Gastrocnemius medialis (tissue), 4 donors: ENCODE measurements around the gene NET1. TPM values are rescaled to one million over a fixed set of nuclear protein-coding genes. Genes with fewer than 3 reads are reported as not detected.
A peak's percentile ranks its signal among the peaks of the same experiment; 100 is the strongest.

Experiments
- ATAC-seq, 2 donors: fragments of 150-250 bp; one replicate each; pipeline ENCODE4 v1.9.1; 2016
- DNase-seq, 2 donors: peaks; one replicate each; pipeline ENCODE4 v3.0.0-alpha.2; 2019
- H3K27ac ChIP-seq, 4 donors: fragments of 200-600 bp; sonication (generic); 1 replicate in 1 of 4; 2 replicates in 3 of 4; pipeline ENCODE4 v1.5.1; 2016 to 2018; ENCODE audit warnings: mild to moderate bottlenecking in 2 of 4, moderate library complexity in 1 of 4
- H3K27me3 ChIP-seq, 3 donors: fragments of 200-600 bp; sonication (generic) in 2 of 3; 1 replicate in 1 of 3; 2 replicates in 2 of 3; pipeline versions ENCODE4 v1.5.1 to v1.6.0; 2016 to 2019; ENCODE audit warnings: mild to moderate bottlenecking in 1 of 3, moderate library complexity in 1 of 3
- H3K36me3 ChIP-seq, 2 donors: fragments of 200-600 bp; sonication (generic) in 1 of 2; one replicate each; pipeline ENCODE4 v1.5.1; 2017 to 2018
- H3K4me1 ChIP-seq, 2 donors: fragments of 200-600 bp; sonication (generic) in 1 of 2; one replicate each; pipeline ENCODE4 v1.5.1; 2016 to 2017; ENCODE audit warnings: mild to moderate bottlenecking in 2 of 2
- H3K4me3 ChIP-seq, 4 donors: fragments of 200-600 bp; sonication (generic) in 3 of 4; 1 replicate in 1 of 4; 2 replicates in 3 of 4; pipeline ENCODE4 v1.5.1; 2016 to 2019; ENCODE audit warnings: mild to moderate bottlenecking in 2 of 4
- H3K9me3 ChIP-seq, 3 donors: fragments of 200-600 bp; sonication (generic) in 2 of 3; 1 replicate in 1 of 3; 2 replicates in 2 of 3; pipeline ENCODE4 v1.5.1; 2016 to 2019
- POLR2A ChIP-seq, 2 donors: fragments of 450-650 bp; IDR thresholded peaks; one replicate each; pipeline ENCODE4 v1.6.1; 2017; ENCODE audit warnings: antibody characterized with exemption in 2 of 2, mild to moderate bottlenecking in 2 of 2, moderate library complexity in 2 of 2
- in situ Hi-C, 4 donors: fragments of 200-750 bp; cut with MboI; loops; one replicate each; pipeline versions ENCODE4 v1.15.0 to v1.8.0; 2017; ENCODE audit warnings: low sequenced_read_pairs in 4 of 4
- intact Hi-C: fragments of 100-400 bp; cut with DNase I; formaldehyde crosslinking; loops from one replicate; pipeline ENCODE4 v1.15.1; 2023; ENCODE audit warnings: low total_unique reads
- total RNA-seq, 4 donors: library from RNA; depleted of rRNA; stranded (reverse); fragments of >200 nt; gene quantifications; one replicate each; pipeline versions ENCODE4 v1.1.0 to v1.2.3, GENCODE V29; 2016
- TF ChIP-seq, protein P1 (sequence below), 5 experiments: fragments of 450-650 bp in 3 of 5; fragments of 200-600 bp in 2 of 5; sonication (generic) in 2 of 5; IDR thresholded peaks in 4 of 5; conservative IDR thresholded peaks in 1 of 5; 1 replicate in 4 of 5; 2 replicates in 1 of 5; pipeline ENCODE4 v1.5.1; 2016 to 2019; ENCODE audit warnings: antibody characterized with exemption in 5 of 5, mild to moderate bottlenecking in 3 of 5, moderate library complexity in 3 of 5

The NET1 gene
- total RNA-seq, 4 donors from 2014 or later = 19.8 to 76.4 (median 36.3) TPM

GRCh38 chr10:5434017-5434753 is 21.8 kb downstream of the NET1 start:
- TF ChIP-seq, protein P1, sequence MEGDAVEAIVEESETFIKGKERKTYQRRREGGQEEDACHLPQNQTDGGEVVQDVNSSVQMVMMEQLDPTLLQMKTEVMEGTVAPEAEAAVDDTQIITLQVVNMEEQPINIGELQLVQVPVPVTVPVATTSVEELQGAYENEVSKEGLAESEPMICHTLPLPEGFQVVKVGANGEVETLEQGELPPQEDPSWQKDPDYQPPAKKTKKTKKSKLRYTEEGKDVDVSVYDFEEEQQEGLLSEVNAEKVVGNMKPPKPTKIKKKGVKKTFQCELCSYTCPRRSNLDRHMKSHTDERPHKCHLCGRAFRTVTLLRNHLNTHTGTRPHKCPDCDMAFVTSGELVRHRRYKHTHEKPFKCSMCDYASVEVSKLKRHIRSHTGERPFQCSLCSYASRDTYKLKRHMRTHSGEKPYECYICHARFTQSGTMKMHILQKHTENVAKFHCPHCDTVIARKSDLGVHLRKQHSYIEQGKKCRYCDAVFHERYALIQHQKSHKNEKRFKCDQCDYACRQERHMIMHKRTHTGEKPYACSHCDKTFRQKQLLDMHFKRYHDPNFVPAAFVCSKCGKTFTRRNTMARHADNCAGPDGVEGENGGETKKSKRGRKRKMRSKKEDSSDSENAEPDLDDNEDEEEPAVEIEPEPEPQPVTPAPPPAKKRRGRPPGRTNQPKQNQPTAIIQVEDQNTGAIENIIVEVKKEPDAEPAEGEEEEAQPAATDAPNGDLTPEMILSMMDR (IDR thresholded peaks at IDR 0.05 in 4 of 5, conservative IDR thresholded peaks at IDR 0.05 in 1 of 5) = peak; percentile 32 to 73 (median 52)
- TF ChIP-seq POLR2A (IDR thresholded peaks at IDR 0.05) = no peak
- Histone ChIP-seq H3K9me3 (no peaks in the 10 kb centered on the region), H3K4me3 (no peak overlapping the region), H3K27ac (peak overlapping the region in 3 of 4 donors; percentile 26 to 39 (median 29)), H3K4me1 (peaks cover 12 to 21% of the 10 kb centered on the region in 2 donors), H3K36me3 (peaks cover 0 to 9% of the 10 kb centered on the region in 2 donors), H3K27me3 (no peaks in the 10 kb centered on the region)
- DNase-seq (no peak), ATAC-seq (peak in 1 of 2 donors; percentile 74)
- in situ Hi-C loops (loop anchor here in 2 of 4 donors (10.0 to 25.0 kb wide), 2 partner anchors 428 to 589 kb away; no protein-coding TSS in a partner anchor), intact Hi-C loops (loop anchor here (2.0 kb wide), 1 partner anchor 583 kb away; no protein-coding TSS in a partner anchor)

- in situ Hi-C loops = loop anchor here in 2 of 4 donors (10.0 to 25.0 kb wide), 2 partner anchors 427 to 591 kb away; no protein-coding TSS in a partner anchor
- Histone ChIP-seq H3K9me3 (no peaks in the 10 kb centered on the region), H3K4me3 (no peak overlapping the region), H3K4me1 (peaks cover 12 to 21% of the 10 kb centered on the region in 2 donors), H3K27ac (peak overlapping the region in 1 of 4 donors; percentile 26), H3K36me3 (peaks cover 0 to 9% of the 10 kb centered on the region in 2 donors), H3K27me3 (no peaks in the 10 kb centered on the region)
- no peak for TF ChIP-seq POLR2A (IDR thresholded peaks at IDR 0.05)
- TF ChIP-seq, protein P1 (IDR thresholded peaks at IDR 0.05 in 4 of 5, conservative IDR thresholded peaks at IDR 0.05 in 1 of 5) = no peak
- ATAC-seq = no peak
- DNase-seq = no peak
- intact Hi-C loops = loop anchor here (2.0 kb wide), 1 partner anchor 585 kb away; no protein-coding TSS in a partner anchor
Measured at GRCh38 chr10:5435328-5435727, 23.0 kb downstream of the NET1 start.

DNA sequence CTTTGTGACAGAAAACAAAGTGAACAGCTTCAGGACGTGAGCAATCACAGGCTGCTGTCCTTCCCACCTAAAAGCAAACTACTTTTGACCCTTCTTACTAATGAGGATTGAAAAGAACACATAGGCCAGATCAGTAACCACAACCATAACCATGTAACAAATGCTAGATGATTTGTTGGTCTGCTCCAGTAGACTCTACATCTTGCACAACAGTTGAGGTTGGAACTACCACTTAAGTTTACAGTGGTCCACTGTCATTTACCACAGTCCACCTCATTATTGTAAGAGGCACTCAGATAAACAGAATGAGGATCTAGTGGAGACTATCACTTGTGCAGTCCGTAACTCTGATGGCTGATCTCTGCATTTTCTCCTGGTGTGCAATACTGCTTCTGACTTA is 27.8 kb downstream of the NET1 start:
- TF ChIP-seq POLR2A (IDR thresholded peaks at IDR 0.05) = no peak
- TF ChIP-seq, protein P1 (IDR thresholded peaks at IDR 0.05 in 4 of 5, conservative IDR thresholded peaks at IDR 0.05 in 1 of 5) = no peak
- DNase-seq (no peak), ATAC-seq (no peak)
- no peaks in the 10 kb centered on the region for H3K9me3 ChIP-seq
- no peaks in the 10 kb centered on the region for H3K27me3 ChIP-seq
- intact Hi-C loops (loop anchor here (5.0 to 10.0 kb wide), 2 partner anchors 95 to 432 kb away; no protein-coding TSS in a partner anchor), in situ Hi-C loops (loop anchor here (5.0 to 25.0 kb wide), 3 partner anchors 182 to 435 kb away; no protein-coding TSS in a partner anchor)
- H3K36me3 ChIP-seq = no peaks in the 10 kb centered on the region
- H3K4me3 ChIP-seq = no peak overlapping the region
- H3K27ac ChIP-seq = no peak overlapping the region
- peaks cover 7 to 10% of the 10 kb centered on the region in 2 donors for H3K4me1 ChIP-seq

- in situ Hi-C loops = loop anchor here (5.0 to 25.0 kb wide), 3 partner anchors 181 to 434 kb away; no protein-coding TSS in a partner anchor
Measured at GRCh38 chr10:5441106-5441505, 28.7 kb downstream of the NET1 start.

More at GRCh38 chr10:5441106-5441505, 28.7 kb downstream of the NET1 start:
- DNase-seq (no peak), ATAC-seq (no peak)
- TF ChIP-seq, protein P1 (IDR thresholded peaks at IDR 0.05 in 4 of 5, conservative IDR thresholded peaks at IDR 0.05 in 1 of 5) = no peak
- no peak for TF ChIP-seq POLR2A (IDR thresholded peaks at IDR 0.05)
- no peak overlapping the region for H3K27ac ChIP-seq
- intact Hi-C loops = loop anchor here (5.0 to 10.0 kb wide), 2 partner anchors 94 to 431 kb away; no protein-coding TSS in a partner anchor
- H3K9me3 ChIP-seq = no peaks in the 10 kb centered on the region
- H3K4me3 ChIP-seq = no peak overlapping the region
- no peaks in the 10 kb centered on the region for H3K36me3 ChIP-seq
- peaks cover 13 to 19% of the 10 kb centered on the region in 2 donors for H3K4me1 ChIP-seq
- no peaks in the 10 kb centered on the region for H3K27me3 ChIP-seq
